Measurements from ENCODE around the gene MEGF8.

The MEGF8 gene

DNA sequence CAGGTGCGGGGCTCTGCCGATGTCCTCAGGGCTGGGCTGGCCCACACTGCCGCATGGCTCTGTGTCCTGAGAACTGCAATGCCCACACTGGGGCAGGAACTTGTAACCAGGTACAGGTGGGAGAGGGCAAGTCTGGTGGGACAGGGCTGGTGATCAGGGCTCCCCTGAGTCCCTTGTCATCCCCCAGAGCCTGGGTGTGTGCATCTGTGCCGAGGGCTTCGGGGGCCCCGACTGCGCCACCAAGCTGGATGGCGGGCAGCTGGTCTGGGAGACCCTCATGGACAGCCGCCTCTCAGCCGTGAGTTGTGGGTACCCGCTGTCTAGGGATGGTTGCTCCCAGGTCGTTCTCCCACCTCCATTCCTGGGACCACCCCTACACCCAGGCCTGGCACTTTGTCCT lies 30.5 kb downstream of the MEGF8 start:
- DNase-seq (ENCODE audit: low read depth): no peak

DNA sequence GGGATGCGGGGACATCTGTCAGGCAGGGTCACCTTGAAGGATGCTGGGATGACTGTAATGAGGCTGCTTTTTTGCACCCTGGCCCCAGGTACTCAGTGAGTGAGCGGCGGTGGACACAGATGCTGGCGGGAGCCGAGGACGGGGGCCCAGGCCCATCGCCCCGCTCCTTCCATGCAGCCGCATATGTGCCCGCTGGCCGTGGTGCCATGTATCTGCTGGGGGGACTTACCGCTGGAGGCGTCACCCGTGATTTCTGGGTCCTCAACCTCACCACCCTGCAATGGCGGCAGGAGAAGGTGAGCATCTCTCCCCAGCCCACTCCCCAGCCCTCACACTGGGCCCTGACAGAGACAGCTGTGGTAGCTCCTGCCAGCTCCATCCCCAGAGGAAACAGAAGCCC lies 31.3 kb downstream of the MEGF8 start:
- DNase-seq (ENCODE audit: low read depth): no peak

DNA sequence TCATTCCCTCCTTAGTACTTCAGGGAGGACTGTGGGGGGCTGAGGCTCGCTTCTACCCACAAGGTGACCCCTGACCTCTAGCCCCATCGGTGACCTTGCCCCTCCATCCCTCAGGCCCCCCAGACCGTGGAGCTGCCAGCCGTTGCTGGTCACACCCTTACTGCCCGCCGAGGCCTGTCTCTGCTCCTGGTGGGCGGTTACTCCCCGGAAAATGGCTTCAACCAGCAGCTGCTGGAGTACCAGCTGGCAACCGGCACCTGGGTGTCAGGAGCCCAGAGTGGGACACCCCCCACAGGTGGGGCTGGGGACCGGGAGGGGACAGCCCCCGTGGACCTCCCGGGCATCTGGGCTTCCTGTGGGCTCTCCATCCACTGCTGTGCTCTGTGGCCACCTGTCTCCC lies 31.9 kb downstream of the MEGF8 start:
- DNase-seq (ENCODE audit: low read depth): no peak

DNA sequence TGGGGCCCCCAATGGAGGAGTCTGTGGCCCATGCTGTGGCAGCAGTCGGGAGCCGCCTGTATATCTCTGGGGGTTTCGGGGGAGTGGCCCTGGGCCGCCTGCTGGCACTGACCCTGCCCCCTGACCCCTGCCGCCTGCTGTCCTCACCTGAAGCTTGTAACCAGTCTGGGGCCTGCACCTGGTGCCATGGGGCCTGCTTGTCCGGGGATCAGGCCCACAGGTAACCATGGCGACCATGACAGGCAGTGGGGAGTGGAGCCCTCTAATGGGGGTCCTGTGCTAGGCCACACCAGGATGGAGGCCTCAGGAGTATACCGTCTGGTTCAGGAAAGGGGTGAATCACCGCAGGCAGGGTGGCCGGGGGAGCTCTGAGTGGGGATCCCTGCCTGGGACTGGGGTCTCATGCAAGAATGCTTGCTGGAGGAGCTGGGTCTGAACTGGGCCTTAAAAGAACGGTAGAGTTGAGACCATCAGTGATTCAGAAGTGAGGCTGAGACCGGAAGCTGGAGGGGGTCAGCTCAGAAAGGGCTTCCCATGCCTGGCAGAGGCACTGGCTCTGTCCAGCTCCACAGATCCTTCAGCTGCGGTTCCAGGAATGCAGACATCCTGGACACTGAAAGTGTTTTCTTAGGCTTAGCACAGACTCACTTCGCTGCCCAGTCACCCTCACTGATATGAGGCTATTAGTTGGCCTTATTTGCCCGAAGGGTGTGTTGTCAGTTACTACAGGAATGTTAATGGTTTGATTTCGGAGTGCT lies 35.5 kb downstream of the MEGF8 start:
- no peak for DNase-seq (ENCODE audit: low read depth)

DNA sequence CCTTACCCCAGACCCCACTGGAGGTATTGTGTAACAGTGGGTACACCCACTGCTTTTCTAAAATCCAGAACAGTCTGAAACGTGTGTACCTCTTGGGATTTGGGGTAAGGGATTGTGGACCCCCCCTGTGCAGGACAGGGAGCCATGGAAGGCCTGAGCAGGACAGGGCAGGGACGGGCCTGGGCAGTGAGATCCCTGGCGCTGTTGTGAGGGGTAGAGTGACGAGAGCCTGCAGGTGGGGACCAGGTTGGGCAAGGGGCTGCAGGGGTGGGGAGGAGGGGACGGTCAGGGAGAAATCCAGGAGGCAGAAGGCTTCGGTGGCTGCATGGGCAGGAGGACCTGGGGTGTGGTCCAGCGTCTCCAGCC lies 36.1 kb downstream of the MEGF8 start:
- DNase-seq (ENCODE audit: low read depth): no peak

DNA sequence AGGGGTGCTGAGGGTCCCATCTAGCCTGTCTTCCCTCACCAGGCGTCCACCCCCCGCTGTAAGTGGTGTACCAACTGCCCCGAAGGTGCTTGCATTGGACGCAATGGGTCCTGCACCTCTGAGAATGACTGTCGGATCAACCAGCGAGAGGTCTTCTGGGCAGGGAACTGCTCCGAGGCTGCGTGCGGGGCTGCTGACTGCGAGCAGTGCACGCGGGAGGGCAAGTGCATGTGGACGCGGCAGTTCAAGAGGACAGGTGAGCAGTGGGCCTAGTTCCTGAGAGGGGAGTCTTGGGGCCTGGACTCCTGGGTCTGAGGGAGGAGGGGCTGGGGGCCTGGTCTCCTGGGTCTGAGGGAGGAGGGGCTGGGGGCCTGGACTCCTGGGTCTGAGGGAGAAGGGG lies 36.9 kb downstream of the MEGF8 start:
- DNase-seq (ENCODE audit: low read depth): no peak

DNA sequence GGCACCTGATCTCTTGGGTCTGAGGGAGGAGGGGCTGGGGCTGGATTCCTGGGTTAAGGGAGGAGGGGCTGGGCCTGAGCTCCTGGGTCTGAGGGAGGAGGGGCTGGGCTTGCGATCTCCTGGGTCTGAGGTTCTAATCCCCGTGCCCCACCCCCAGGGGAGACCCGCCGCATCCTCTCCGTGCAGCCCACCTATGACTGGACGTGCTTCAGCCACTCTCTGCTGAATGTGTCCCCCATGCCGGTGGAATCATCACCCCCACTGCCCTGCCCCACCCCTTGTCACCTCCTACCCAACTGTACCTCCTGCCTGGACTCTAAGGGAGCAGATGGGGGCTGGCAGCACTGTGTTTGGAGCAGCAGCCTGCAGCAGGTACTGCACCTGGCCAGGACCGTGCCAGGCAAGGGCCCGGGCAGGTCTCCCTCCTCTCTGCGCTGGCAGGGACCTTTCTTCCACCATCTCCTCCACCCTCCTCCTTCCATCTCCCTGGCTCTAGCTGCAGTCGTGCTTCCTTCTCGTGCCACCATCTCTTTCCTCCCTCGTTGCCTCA lies 37.5 kb downstream of the MEGF8 start:
- no peak for DNase-seq (ENCODE audit: low read depth)

DNA sequence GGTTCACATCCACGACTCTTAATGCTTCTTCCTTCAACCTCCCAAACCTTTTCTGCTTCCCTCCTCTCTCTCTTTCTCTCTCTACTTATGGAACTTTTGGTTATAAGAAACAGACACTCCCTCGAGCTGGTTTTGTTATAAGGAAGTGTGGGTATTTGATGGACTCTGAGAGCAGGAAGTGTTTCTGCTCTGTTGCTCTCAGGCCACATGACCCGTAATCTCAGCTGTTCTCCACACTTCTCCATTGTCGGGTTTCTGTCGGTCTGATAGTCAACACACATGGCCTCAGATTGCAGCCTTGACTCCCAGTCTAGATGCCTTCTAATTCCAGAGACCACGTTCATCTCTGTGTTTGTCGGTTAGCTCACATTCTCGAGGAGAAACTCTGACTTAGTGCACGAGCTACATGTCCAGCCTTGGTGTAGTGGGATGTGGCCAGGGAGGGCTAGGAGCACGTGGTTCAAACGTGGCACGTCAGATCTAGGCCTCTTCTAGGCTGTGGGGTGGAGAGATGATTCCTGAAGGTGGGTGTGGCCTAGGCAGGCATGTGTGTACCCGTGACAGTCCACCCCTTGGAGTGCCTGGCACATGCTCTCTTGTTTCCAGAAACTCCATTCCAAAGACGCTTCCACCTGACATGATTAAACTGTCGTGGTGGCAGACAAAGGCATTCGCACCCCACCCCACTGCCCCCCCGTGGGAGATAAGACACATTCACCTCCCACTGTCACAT lies 38.3 kb downstream of the MEGF8 start:
- no peak for DNase-seq (ENCODE audit: low read depth)

DNA sequence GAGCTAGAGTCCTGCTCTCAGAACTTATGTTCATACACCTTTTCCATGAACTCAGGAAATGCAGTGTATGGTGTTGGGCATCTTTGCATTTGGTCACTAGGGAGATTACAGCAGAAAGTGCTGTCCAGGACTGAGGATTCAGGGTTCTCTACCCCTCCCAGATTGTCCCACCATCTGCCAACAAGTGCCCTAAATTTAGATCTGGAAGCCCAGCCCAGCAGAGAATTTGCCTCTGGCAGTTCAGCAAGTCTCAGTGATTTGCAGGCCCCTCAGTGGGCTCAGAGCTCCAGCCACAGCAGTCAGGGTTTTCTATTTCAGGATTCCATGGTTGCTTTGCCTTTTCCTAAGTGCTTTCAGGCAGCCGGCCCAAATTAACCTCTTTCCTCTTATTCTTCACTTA lies 41.2 kb downstream of the MEGF8 start:
- no peak for DNase-seq (ENCODE audit: low read depth)

DNA sequence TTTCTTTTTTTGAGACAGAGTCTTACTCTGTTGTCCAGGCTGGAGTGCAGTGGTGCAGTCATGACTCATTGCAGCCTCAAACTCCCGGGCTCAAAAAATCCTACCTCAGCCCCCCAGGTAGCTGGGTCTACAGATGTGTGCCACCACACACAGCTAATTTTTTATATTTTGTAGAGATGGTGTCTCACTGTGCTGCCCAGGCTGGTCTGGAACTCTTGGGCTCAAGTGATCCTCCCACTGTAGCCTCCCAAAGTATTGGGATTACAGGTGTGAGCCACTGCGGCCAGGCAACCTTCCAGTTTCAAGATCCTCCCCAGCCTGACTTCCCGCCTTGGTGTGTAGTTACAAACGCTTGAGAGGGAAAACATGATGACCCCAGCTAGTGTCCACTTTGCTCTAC lies 42.5 kb downstream of the MEGF8 start:
- DNase-seq (ENCODE audit: low read depth): no peak

DNA sequence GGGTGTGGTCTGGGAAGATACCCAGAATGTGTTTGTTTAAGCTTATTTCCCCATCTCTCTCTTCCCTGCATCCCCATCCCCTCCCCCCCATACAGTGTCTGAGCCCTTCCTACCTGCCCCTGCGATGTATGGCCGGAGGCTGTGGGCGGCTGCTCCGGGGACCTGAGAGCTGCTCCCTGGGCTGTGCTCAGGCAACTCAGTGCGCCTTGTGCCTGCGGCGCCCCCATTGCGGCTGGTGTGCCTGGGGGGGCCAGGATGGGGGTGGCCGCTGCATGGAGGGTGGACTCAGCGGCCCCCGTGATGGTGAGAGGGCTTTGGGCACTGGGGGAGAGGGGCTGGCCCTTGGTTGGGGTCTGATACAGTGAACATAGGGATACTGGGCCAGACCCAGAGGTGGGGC lies 42.9 kb downstream of the MEGF8 start:
- no peak for DNase-seq (ENCODE audit: low read depth)

DNA sequence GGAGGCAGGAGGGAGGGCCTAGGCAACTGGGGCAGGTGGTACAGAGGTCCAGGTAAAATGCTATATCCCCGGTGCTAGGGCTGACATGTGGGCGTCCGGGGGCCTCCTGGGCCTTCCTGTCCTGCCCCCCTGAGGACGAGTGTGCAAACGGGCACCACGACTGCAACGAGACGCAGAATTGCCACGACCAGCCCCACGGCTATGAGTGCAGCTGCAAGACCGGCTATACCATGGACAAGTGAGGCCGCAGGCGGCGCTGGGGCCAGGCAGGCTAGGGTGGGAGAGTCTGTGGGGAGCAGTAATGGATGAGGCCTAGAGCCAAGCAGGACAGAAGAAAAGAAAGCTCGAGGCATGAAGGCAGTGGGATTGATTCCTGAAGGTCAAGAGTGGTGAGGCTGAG lies 43.3 kb downstream of the MEGF8 start:
- no peak for DNase-seq (ENCODE audit: low read depth)

DNA sequence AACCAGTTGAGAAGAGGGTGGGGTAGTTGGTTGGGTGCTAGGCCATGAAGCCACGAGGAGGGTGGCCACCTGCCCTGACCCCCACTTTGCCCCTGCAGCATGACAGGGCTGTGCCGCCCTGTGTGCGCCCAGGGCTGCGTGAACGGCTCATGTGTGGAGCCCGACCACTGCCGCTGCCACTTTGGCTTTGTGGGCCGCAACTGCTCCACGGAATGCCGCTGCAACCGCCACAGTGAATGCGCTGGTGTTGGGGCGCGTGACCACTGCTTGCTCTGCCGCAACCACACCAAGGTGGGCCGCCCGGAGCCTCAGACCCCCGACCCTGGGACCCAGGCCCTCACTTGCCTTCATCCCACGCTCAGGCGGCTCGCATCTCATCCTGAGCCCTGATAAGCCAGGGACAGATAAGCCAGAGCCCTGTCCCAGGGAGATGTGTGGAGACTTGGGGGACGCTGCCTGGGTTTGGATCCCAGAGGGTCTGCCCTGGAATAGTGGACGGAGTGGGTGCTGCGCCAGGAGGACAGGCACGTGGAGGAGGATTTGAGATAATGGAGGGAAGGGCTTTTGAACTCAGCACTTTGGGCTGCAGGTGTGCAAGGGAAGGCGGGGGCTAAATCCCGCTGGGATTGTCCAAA lies 44.1 kb downstream of the MEGF8 start:
- no peak for DNase-seq (ENCODE audit: low read depth)

DNA sequence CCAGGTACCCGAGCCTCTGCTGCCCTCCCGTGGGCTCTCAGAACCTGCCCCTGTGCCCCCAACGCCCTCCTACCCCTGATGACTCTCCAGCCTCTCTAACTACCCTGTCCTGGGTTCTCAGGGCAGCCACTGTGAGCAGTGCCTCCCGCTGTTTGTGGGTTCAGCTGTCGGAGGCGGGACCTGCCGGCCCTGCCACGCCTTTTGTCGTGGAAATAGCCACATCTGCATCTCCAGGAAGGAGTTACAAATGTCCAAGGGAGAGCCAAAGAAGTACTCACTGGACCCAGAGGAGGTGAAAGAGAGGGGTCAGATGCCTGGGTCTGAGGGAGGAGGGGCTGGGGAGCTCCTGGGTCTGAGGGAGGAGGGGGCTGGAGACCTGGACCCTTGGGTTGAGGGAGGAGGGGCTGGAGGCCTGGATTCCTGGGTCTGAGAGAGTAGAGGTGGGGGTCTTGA lies 44.7 kb downstream of the MEGF8 start:
- DNase-seq (ENCODE audit: low read depth): no peak

DNA sequence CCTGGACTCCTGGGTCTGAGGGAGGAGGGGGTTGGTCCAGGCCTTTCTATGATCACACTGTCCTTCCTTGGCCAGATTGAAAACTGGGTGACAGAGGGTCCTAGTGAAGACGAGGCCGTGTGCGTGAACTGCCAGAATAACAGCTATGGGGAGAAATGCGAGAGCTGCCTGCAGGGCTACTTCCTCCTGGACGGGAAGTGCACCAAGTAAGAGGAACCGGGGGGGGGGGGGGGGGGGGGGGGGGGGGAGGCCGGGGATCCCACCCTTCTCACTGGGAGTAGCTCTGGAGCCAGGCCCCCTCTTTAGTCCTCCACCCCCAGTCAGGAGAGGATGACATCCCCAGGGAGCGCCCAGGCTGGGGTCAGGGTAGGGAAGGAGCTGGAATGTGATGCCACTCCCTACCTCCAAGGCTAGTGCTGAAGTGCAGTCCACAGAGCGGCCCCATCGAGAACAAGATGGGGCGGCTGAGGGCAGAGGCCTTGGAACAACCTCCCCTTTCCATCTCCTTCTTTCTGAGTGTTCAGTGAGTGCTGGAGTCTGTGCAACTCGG lies 45.3 kb downstream of the MEGF8 start:
- no peak for DNase-seq (ENCODE audit: low read depth)

DNA sequence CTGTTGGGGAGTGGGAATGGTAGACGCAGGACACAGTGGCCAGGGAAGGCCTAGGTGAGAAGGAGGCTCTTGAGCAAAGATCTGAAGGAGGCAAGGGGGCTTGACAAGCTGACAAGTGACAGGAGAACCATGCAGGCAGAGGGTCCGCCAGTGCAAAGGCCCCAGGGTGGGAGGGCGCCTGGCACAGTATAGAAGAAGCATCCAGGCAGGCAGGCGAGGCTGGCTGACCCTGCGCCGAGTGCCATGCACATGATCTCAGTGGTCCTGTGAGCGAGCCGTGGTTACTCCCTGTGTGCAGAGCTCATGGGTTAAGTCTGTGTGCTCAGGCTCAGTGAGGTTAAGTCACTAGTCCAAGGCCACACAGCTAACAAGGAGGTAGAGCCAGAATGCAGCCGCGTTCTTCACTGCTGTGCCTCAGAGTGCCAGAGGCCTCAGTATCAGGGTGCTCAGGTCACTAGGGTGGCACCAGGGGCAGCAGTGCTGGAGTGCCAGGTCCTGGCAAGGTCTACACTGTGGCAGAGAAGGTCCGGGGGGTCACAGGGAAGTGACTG lies 49.5 kb downstream of the MEGF8 start:
- DNase-seq (ENCODE audit: low read depth): no peak

DNA sequence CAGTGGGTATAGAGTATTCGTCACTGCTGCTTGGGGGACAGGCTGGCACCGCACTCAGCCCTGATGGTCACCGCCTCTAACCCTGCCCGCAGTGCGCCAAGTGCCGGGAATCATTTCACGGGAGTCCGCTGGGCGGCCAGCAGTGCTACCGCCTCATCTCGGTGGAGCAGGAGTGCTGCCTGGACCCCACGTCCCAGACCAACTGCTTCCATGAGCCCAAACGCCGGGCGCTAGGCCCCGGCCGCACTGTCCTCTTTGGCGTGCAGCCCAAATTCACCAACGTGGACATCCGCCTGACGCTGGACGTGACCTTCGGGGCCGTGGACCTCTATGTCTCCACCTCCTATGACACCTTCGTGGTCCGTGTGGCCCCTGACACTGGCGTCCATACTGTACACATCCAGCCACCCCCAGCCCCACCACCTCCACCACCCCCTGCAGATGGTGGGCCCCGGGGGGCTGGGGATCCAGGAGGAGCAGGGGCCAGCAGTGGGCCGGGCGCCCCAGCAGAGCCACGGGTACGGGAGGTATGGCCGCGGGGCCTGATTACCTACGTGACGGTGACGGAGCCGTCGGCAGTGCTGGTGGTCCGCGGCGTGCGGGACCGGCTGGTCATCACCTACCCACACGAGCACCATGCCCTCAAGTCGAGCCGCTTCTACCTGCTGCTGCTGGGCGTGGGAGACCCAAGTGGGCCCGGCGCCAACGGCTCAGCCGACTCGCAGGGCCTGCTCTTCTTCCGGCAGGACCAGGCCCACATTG lies 50.2 kb downstream of the MEGF8 start:
- DNase-seq (ENCODE audit: low read depth): no peak

DNA sequence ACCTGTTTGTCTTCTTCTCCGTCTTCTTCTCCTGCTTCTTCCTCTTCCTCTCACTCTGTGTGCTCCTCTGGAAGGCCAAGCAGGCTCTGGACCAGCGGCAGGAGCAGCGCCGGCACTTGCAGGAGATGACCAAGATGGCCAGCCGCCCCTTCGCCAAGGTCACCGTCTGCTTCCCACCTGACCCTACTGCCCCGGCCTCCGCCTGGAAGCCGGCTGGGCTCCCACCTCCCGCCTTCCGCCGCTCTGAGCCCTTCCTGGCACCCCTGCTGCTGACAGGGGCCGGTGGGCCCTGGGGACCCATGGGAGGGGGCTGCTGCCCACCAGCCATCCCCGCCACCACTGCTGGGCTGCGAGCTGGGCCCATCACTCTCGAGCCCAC lies 50.7 kb downstream of the MEGF8 start:
- no peak for DNase-seq (ENCODE audit: low read depth)

DNA sequence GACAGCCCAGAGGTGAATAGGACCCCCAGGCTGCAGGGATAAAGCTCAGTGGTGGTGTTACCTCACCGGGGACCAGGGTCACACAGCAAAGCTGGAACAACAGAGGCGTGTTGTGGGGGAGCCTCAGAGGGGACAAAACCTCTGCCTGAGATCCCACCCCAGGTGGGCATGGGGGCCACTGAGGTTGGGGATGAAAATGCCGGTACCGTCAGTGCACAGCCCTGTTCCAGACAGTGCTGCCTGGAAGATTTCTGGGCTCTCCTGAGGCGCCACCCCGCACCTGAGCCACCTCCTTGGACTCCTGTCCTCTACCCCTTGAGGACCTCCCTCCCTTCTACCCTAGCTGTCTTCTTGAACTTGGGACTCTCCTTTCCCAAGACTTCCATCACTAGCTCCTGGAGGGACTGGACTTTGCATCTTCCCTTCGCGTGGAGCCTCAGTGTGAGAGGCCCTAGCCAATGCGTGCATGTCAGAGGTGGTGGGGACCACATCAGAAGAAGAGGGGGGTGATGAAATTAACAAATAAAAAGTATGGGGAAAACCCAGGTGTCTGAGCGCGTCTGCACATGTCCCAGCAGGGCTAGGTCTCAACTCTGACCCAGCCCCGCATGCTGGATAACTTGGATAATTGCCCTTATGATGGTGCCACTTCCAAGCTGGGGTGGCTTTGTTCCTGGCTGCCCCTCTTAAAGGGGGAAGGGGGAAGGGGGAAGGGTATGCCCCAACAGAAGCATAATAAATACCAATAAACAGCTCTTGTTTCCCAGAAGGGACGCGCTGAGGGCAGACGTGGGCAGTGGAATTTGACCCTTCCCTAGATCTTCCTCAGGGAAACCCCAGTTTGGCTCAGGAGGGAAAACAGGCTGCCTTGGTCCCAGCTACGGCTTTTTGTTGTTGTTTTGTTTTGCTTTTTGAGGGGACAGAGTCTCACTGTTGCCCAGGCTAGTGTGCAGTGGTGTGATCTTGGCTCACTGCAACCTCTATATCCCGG lies 53.1 kb downstream of the MEGF8 start:
- DNase-seq (ENCODE audit: low read depth): no peak

DNA sequence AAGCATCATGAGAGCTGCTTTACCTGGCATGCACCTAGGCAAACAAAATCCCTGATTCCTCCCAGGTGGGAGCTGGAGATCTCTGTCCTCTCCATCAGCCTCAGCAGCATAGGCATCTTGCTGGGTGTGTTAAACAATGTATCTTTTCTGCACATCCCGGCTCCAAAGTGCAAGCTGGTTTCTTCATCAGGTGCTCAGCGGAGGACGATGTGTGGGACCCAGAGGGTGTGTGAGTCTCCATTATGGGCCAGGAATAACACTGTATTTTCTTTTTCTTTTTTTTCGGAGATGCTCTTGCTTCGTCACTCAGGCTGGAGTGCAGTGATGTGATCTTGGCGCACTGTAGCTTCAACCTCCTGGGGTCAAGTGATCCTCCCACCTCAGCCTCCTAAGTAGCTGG lies 54.7 kb downstream of the MEGF8 start:
- DNase-seq (ENCODE audit: low read depth): no peak
